CD4-positive, alpha-beta T cell (primary cell): ENCODE measurements around the gene GRID1. TPM values are rescaled to one million over a fixed set of nuclear protein-coding genes. Genes with fewer than 3 reads are reported as not detected.

Experiments
- ATAC-seq: fragments of 200-7000 bp; cut with Tn5 transposase; one replicate; pipeline ENCODE4 v1.10.0; 2022; ENCODE audit warnings: mild to moderate bottlenecking; ENCODE audit not compliant: poor library complexity
- CTCF ChIA-PET: fragments of 350-600 bp; sonication (Branson Sonifier 250); formaldehyde crosslinking; loops from one replicate; lab custom pipeline; 2021; ENCODE audit warnings: antibody characterized with exemption, inconsistent platforms; lab: Charles Lee
- POLR2A ChIA-PET: fragments of 350-600 bp; sonication (Branson Sonifier 250); formaldehyde crosslinking; loops from one replicate; lab custom pipeline; 2021; ENCODE audit warnings: antibody characterized with exemption, inconsistent platforms; lab: Charles Lee
- DNase-seq, 14 experiments: peaks; one replicate each; pipeline ENCODE4 v3.0.0-alpha.2; 2013 to 2020; ENCODE audit warnings: mixed read lengths in 2 of 14
- H3K27ac ChIP-seq, 2 donors: one replicate each; pipeline versions ENCODE4 v1.5.1 to v1.7.0; 2013; ENCODE audit warnings: low read length in 2 of 2, low read depth in 1 of 2, mild to moderate bottlenecking in 1 of 2
- H3K27me3 ChIP-seq, 2 experiments: 1 replicate in 1 of 2; 2 replicates in 1 of 2; pipeline versions ENCODE4 v1.6.1 to v1.7.0; 2013; ENCODE audit warnings: low read length in 2 of 2, control low read depth in 1 of 2, mild to moderate bottlenecking in 1 of 2, moderate library complexity in 1 of 2; ENCODE audit not compliant: insufficient read depth in 2 of 2, control insufficient read depth in 1 of 2
- H3K36me3 ChIP-seq: one replicate; pipeline ENCODE4 v1.6.1; 2013; ENCODE audit warnings: low read length, control low read depth; ENCODE audit not compliant: insufficient read depth
- H3K4me1 ChIP-seq: one replicate; pipeline ENCODE4 v1.6.1; 2013; ENCODE audit warnings: low read length, control low read depth; ENCODE audit not compliant: insufficient read depth
- H3K4me3 ChIP-seq: one replicate; pipeline ENCODE4 v1.5.1; 2013; ENCODE audit warnings: mild to moderate bottlenecking, low read length, moderate library complexity
- H3K9me3 ChIP-seq, 2 experiments: 1 replicate in 1 of 2; 2 replicates in 1 of 2; pipeline versions ENCODE4 v1.6.1 to v1.7.0; 2013; ENCODE audit warnings: low read length in 2 of 2, mild to moderate bottlenecking in 2 of 2, control low read depth in 1 of 2, moderate library complexity in 1 of 2; ENCODE audit not compliant: control insufficient read depth in 1 of 2, insufficient read depth in 1 of 2
- H3K27ac Mint-ChIP-seq: one replicate; pipeline ENCODE4 v1.8.0; 2020; ENCODE audit warnings: mixed read lengths
- H3K27me3 Mint-ChIP-seq: one replicate; pipeline ENCODE4 v1.8.0; 2021; ENCODE audit warnings: mixed read lengths
- H3K36me3 Mint-ChIP-seq: one replicate; pipeline ENCODE4 v1.8.0; 2021; ENCODE audit warnings: low read depth, mixed read lengths
- H3K4me1 Mint-ChIP-seq: one replicate; pipeline ENCODE4 v1.8.0; 2021; ENCODE audit warnings: low read depth, mixed read lengths
- H3K4me3 Mint-ChIP-seq: one replicate; pipeline ENCODE4 v1.8.0; 2020; ENCODE audit warnings: mild to moderate bottlenecking, mixed read lengths
- H3K9me3 Mint-ChIP-seq: one replicate; pipeline ENCODE4 v1.8.0; 2020; ENCODE audit warnings: mixed read lengths
- intact Hi-C, 2 experiments: fragments of 100-400 bp; cut with DNase I in 1 of 2; cut with micrococcal nuclease in 1 of 2; formaldehyde crosslinking; loops; one replicate each; pipeline versions ENCODE4 v1.15.1 to v1.9.0; 2023 to 2025; cut with DNase I, micrococcal nuclease
- total RNA-seq, 174 experiments: library from RNA in 2 of 174; stranded (reverse) in 2 of 174; gene quantifications; one replicate each; pipeline ENCODE4 v1.2.3 and lab custom pipeline; 2021 to 2026
- TF ChIP-seq, protein P1 (sequence below): fragments of 200-600 bp; IDR thresholded peaks from one replicate; pipeline ENCODE4 v1.8.0; 2022; ENCODE audit warnings: antibody characterized with exemption, mild to moderate bottlenecking

Gene GRID1
- total RNA-seq, 2 experiments from 2014 or later, result not detected

- H3K27me3 ChIP-seq, result peaks cover 0 to 4% of the 10 kb centered on the region in 2 experiments
- ChIA-PET CTCF (no interaction called here), POLR2A (no interaction called here)
- Mint-ChIP-seq H3K4me1 (no peaks in the 10 kb centered on the region), H3K27me3 (peaks cover 30% of the 10 kb centered on the region), H3K9me3 (peaks cover 10% of the 10 kb centered on the region), H3K36me3 (no peaks in the 10 kb centered on the region), H3K4me3 (no peak overlapping the region), H3K27ac (no peak overlapping the region)
- H3K4me3 ChIP-seq, result no peak overlapping the region
- no peak overlapping the region for H3K27ac ChIP-seq
- intact Hi-C loops, result no loop called here
- ATAC-seq (no peak), DNase-seq (no peak)
- peaks cover 0 to 4% of the 10 kb centered on the region in 2 experiments for H3K9me3 ChIP-seq
- TF ChIP-seq, protein P1, sequence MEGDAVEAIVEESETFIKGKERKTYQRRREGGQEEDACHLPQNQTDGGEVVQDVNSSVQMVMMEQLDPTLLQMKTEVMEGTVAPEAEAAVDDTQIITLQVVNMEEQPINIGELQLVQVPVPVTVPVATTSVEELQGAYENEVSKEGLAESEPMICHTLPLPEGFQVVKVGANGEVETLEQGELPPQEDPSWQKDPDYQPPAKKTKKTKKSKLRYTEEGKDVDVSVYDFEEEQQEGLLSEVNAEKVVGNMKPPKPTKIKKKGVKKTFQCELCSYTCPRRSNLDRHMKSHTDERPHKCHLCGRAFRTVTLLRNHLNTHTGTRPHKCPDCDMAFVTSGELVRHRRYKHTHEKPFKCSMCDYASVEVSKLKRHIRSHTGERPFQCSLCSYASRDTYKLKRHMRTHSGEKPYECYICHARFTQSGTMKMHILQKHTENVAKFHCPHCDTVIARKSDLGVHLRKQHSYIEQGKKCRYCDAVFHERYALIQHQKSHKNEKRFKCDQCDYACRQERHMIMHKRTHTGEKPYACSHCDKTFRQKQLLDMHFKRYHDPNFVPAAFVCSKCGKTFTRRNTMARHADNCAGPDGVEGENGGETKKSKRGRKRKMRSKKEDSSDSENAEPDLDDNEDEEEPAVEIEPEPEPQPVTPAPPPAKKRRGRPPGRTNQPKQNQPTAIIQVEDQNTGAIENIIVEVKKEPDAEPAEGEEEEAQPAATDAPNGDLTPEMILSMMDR, result no peak
- H3K4me1 ChIP-seq, result no peaks in the 10 kb centered on the region
- no peaks in the 10 kb centered on the region for H3K36me3 ChIP-seq
Measured at GRCh38 chr10:86282664-86283465, 83.7 kb downstream of the GRID1 start.

GRCh38 chr10:86281396-86281795, 85.2 kb downstream of the GRID1 start:
- CTCF ChIA-PET, result no interaction called here
- Histone ChIP-seq H3K36me3 (no peaks in the 10 kb centered on the region), H3K4me3 (no peak overlapping the region), H3K27me3 (peaks cover 0 to 4% of the 10 kb centered on the region in 2 experiments), H3K27ac (no peak overlapping the region), H3K4me1 (no peaks in the 10 kb centered on the region), H3K9me3 (peaks cover 0 to 7% of the 10 kb centered on the region in 2 experiments)
- no peak overlapping the region for H3K27ac Mint-ChIP-seq
- ATAC-seq (no peak), DNase-seq (no peak)
- H3K9me3 Mint-ChIP-seq, result peaks cover 15% of the 10 kb centered on the region
- H3K4me3 Mint-ChIP-seq, result no peak overlapping the region
- no peaks in the 10 kb centered on the region for H3K36me3 Mint-ChIP-seq
- peaks cover 30% of the 10 kb centered on the region for H3K27me3 Mint-ChIP-seq
- TF ChIP-seq, protein P1, result no peak
- H3K4me1 Mint-ChIP-seq, result no peaks in the 10 kb centered on the region
- intact Hi-C loops, result no loop called here
- POLR2A ChIA-PET, result no interaction called here

- intact Hi-C loops, result no loop called here
- H3K27ac Mint-ChIP-seq, result no peak overlapping the region
- no peaks in the 10 kb centered on the region for H3K4me1 Mint-ChIP-seq
- CTCF ChIA-PET, result no interaction called here
- Histone ChIP-seq H3K9me3 (peaks cover 0 to 7% of the 10 kb centered on the region in 2 experiments), H3K4me1 (no peaks in the 10 kb centered on the region), H3K27me3 (peaks cover 0 to 9% of the 10 kb centered on the region in 2 experiments), H3K27ac (no peak overlapping the region), H3K4me3 (no peak overlapping the region), H3K36me3 (no peaks in the 10 kb centered on the region)
- TF ChIP-seq, protein P1, result no peak
- H3K9me3 Mint-ChIP-seq, result peaks cover 12% of the 10 kb centered on the region
- no peak overlapping the region for H3K4me3 Mint-ChIP-seq
- no peaks in the 10 kb centered on the region for H3K36me3 Mint-ChIP-seq
- peaks cover 39% of the 10 kb centered on the region for H3K27me3 Mint-ChIP-seq
- DNase-seq (no peak), ATAC-seq (no peak)
- POLR2A ChIA-PET, result no interaction called here
Measured at GRCh38 chr10:86269332-86269731, 97.3 kb downstream of the GRID1 start.
